AG04450 (cell line): ENCODE data around the gene FFAR2. TPM values are rescaled to one million over a fixed set of nuclear protein-coding genes. Genes with fewer than 3 reads are reported as not detected.

Experiments used
- CTCF ChIA-PET: fragments of 300-600, 350-600 bp; formaldehyde crosslinking; extraction: SDS; loops from one replicate; lab custom pipeline; 2022; ENCODE audit warnings: antibody characterized with exemption, inconsistent platforms; lab: Charles Lee
- POLR2A ChIA-PET: fragments of 350-600 bp; formaldehyde crosslinking; extraction: SDS; loops from one replicate; lab custom pipeline; 2021; ENCODE audit warnings: antibody characterized with exemption, inconsistent platforms; lab: Yijun Ruan, JAX
- DNase-seq: peaks from one replicate; pipeline ENCODE4 v3.0.0-alpha.2; 2011; ENCODE audit warnings: low read depth, low spot score
- H3K27ac ChIP-seq: one replicate; pipeline ENCODE4 v1.5.1; 2012; ENCODE audit warnings: low read depth, low read length, control low read depth
- H3K27me3 ChIP-seq: one replicate; pipeline ENCODE4 v1.6.0; 2012; ENCODE audit warnings: low read length; ENCODE audit not compliant: control insufficient read depth, insufficient read depth
- H3K4me3 ChIP-seq: 2 replicates; pipeline ENCODE4 v1.5.1; 2011; ENCODE audit warnings: mild to moderate bottlenecking, low read depth, low read length, control low read depth
- H3K9me3 ChIP-seq: 2 replicates; pipeline ENCODE4 v1.5.1; 2012; ENCODE audit warnings: low read length; ENCODE audit not compliant: control insufficient read depth, insufficient read depth
- CTCF ChIP-seq: IDR thresholded peaks from 2 replicates; pipeline ENCODE4 v1.5.1; 2011; ENCODE audit warnings: low read depth, low read length, control low read depth, inconsistent platforms
- polyA plus RNA-seq: library from polyadenylated mRNA; depleted of rRNA; stranded (reverse); fragments of >200 nt; gene quantifications from 2 replicates; pipeline ENCODE4 v1.2.3, GENCODE V29; 2011

FFAR2 gene
- polyA plus RNA-seq, 1 experiment, result not detected

- H3K27me3 ChIP-seq, result peaks cover 6% of the 10 kb centered on the region
- no peak overlapping the region for H3K4me3 ChIP-seq
- no peaks in the 10 kb centered on the region for H3K9me3 ChIP-seq
- H3K27ac ChIP-seq, result no peak overlapping the region
- no peak for DNase-seq
- TF ChIP-seq CTCF, result no peak
- ChIA-PET CTCF (interaction anchor here (0.6 to 1.3 kb wide), 4 partner anchors 9 to 131 kb away, joined by 3 to 4 read pairs (median 3); no protein-coding TSS in a partner anchor), POLR2A (no interaction called here)
Observed at GRCh38 chr19:35484252-35485036, 36.4 kb downstream of the FFAR2 start.

DNA sequence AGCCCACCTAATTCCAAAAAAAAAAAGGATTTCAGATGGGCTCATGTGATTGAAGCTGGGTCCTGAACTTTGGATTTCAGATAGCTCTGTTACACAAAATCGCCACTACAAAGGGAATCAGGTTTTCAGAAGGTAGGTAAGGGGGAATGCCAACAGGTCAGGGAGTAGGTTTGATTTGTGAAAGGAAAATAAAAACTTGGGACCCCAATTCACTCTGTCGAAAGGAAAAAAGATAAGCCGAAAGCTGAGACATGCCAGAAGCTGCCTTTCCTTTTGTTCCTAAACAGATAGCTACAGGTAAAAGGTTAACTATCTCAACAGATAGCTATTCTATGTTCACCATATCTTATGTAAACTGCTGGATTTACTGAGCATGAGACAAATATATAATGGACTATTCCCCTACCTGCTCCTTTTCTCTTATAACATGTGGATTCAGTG, 38.2 kb downstream of the FFAR2 start:
- no peak for DNase-seq
- Histone ChIP-seq H3K27me3 (peaks cover 13% of the 10 kb centered on the region), H3K27ac (no peak overlapping the region), H3K4me3 (no peak overlapping the region), H3K9me3 (no peaks in the 10 kb centered on the region)
- TF ChIP-seq CTCF, result no peak
- ChIA-PET CTCF (interaction anchor here (0.7 to 1.4 kb wide), 3 partner anchors 9 to 134 kb away, joined by 3 to 10 read pairs (median 3); no protein-coding TSS in a partner anchor), POLR2A (no interaction called here)

- no peak overlapping the region for H3K4me3 ChIP-seq
- ChIA-PET CTCF (interaction anchor here (1.4 kb wide), 1 partner anchor 8 kb away, joined by 10 read pairs; no protein-coding TSS in a partner anchor), POLR2A (no interaction called here)
- DNase-seq, result no peak
- H3K27ac ChIP-seq, result no peak overlapping the region
- TF ChIP-seq CTCF, result no peak
- H3K9me3 ChIP-seq, result no peaks in the 10 kb centered on the region
- H3K27me3 ChIP-seq, result peaks cover 14% of the 10 kb centered on the region
Observed at GRCh38 chr19:35487656-35488182, 39.7 kb downstream of the FFAR2 start.

DNA sequence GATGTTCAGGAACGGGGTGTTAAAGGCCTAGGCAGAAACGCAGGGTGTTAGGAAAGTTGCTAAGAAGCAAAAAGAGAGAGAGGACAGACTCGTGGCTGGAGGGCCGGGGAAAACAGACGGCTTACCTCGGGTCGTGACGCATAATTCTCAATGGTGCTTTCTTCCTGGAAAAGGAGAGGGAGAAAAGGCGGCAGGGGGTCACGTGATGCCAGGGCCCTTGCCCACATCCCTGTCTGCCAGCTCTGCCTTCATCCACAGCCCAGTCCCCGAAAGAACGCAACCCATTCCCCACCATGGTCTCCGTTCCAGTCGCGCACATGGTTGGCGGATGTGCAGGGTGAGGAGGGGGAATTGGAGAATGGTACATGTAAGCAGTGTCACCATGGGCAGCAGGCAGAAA, 40.6 kb downstream of the FFAR2 start:
- ChIA-PET POLR2A (no interaction called here), CTCF (no interaction called here)
- Histone ChIP-seq H3K27me3 (peaks cover 16% of the 10 kb centered on the region), H3K27ac (no peak overlapping the region), H3K4me3 (no peak overlapping the region), H3K9me3 (no peaks in the 10 kb centered on the region)
- no peak for TF ChIP-seq CTCF
- DNase-seq, result no peak

DNA sequence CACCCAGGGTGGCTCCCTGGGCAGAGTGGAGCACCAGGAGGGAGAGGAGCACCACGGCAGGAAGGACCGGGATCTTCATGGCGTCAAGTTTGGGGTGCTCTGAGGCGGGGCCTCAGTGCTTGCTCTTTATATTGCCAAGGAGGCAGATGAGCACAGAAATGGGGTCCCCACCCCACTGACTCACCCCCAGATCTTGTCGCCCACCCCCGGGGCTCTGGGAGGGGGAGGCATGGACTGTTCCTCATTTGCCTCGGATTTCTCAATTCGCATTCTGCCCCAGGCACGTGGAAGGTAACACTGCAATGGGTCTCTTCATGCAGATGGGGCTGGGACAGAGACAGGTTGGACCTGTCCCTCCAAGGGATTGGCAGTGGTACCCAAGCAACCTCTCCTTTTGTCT, 42.3 kb downstream of the FFAR2 start, which contains the start of gene KRTDAP:
Gene KRTDAP, minus strand, starts transcription at position 101 of the 400 bp plus-strand sequence. Its CDS starts 22 bp downstream, at position 79.
- DNase-seq, result no peak
- no peak for TF ChIP-seq CTCF
- Histone ChIP-seq H3K4me3 (no peak within 1 kb of the TSS), H3K27me3 (peaks cover 16% of the 10 kb centered on the region), H3K27ac (no peak within 1 kb of the TSS), H3K9me3 (no peaks in the 10 kb centered on the region)
- ChIA-PET POLR2A (no interaction called here), CTCF (interaction anchor here (0.9 kb wide), 1 partner anchor 137 kb away, joined by 5 read pairs; no protein-coding TSS in a partner anchor)
